GM18520 (cell line): ENCODE results near the gene MGP.
A peak's percentile ranks its signal among the peaks of the same experiment; 100 is the strongest.

ENCODE experiments used
- ATAC-seq: cut with Tn5 transposase; IDR thresholded peaks from one replicate; pipeline ENCODE4 v1.9.1; 2021; ENCODE audit not compliant: unreplicated experiment

The MGP gene

DNA sequence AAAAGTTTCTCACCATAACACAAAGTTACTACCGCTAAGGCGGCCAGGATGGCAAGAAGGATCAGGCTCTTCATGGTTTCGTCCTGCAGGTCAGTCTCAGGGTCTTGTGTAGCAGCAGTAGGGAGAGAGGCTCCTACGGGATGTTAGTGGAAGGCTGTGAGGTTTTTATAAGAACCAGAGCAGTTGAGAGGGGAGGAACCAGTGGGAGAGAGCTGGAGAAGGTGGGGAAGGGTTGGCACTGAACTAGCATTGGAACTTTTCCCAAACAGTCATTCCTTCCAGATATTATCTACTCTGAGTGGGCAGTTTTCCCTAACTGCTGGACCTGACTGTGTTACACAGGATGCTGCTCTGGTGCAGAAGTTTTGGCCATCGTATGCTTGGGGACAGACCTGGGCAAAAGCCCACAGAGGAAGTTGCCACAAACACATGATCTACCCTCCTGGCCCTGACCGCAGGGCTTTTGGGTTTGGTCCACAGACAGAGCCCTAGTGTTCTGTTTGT lies at the start of gene MGP:
Gene MGP, minus strand, starts transcription at position 137 of the 504 bp plus-strand sequence. Its CDS starts 63 bp downstream, at position 74.
- ATAC-seq, result no peak

GRCh38 chr12:14935031-14935430 lies 49.4 kb upstream of the MGP start:
- no peak for ATAC-seq

- ATAC-seq, result no peak
Measured at GRCh38 chr12:14934511-14934910, 48.9 kb upstream of the MGP start.

- no peak for ATAC-seq
Measured at GRCh38 chr12:14931791-14932560, 46.3 kb upstream of the MGP start.

DNA sequence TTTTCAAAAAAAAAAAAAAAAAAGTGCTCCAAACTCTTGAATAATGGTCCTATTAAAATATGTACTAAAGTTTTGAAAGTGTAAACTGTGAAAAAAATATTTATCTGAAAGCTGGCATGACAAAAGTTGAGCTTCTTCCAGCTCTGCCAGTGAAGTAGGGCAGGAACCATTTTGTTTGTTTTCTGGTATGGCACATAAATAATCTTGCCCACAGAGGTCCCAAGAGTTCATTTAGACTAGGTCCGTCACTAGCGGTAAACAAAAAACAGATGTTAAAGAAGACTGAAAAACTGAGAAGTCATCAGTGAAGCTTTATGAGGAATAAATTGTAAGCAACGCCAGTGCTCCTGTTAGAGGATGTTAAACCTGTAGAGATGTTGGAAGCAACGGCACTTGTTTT lies 45.7 kb upstream of the MGP start:
- no peak for ATAC-seq

DNA sequence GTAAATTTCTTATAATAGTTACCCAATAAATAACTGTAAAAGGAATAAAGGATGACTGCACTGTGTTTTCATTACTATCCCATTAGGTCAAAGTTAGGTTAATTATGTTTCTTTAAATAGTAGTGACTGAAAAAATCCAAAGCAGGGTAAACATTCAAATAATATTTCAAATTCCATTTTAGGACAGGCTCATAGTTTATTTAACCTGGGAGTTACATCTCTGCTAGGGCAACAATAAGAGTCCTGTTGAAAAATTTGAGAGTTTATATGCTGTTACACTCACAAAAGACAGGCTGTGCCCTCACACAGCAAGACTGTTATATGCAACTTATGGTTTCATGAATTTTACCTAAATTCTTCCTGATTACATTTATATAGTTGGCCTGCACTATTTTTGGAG lies 44.6 kb upstream of the MGP start:
- no peak for ATAC-seq

DNA sequence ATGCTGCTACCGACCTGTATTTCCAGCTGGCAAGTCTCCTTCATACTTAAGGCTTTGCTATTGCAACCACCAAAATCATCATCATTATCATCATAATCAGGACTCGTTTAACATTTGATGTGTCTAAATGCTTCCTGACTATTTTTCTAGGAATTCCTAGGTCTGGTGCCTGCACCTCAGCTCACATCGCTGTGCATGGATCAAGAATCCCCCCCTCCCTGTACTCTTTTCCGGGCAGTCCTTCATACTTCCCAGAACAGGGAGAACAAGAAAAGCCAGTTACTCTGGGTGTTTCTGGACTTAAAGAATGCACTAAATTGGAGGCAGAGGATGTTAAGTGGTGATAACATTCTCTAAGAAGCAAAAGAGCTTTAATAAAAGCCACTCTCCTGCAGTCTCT lies 43.3 kb upstream of the MGP start:
- ATAC-seq, result no peak

GRCh38 chr12:14927267-14927666 lies 41.6 kb upstream of the MGP start:
- ATAC-seq, result no peak

GRCh38 chr12:14924541-14924940 lies 38.9 kb upstream of the MGP start:
- no peak for ATAC-seq

DNA sequence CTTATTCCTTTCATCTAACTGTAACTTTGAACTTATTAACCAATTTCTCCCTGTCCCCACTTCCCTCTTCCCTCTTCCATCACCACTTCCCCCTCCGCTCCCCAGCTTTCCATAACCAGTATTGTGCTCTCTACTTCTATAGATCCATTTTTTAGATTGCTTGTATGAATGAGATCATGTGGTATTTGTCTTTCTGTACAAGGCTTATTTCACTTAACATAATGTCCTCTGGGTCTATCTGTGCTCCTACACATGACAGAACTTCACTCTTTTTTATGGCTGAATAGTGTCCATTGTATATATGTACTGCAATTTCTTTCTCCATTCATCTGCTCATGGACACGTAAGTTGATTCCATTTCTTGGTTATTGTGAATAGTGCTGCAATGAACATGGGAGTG lies 38.3 kb upstream of the MGP start:
- ATAC-seq, result no peak

- peak; percentile 29 for ATAC-seq
Measured at GRCh38 chr12:14921218-14921617, 35.6 kb upstream of the MGP start.

DNA sequence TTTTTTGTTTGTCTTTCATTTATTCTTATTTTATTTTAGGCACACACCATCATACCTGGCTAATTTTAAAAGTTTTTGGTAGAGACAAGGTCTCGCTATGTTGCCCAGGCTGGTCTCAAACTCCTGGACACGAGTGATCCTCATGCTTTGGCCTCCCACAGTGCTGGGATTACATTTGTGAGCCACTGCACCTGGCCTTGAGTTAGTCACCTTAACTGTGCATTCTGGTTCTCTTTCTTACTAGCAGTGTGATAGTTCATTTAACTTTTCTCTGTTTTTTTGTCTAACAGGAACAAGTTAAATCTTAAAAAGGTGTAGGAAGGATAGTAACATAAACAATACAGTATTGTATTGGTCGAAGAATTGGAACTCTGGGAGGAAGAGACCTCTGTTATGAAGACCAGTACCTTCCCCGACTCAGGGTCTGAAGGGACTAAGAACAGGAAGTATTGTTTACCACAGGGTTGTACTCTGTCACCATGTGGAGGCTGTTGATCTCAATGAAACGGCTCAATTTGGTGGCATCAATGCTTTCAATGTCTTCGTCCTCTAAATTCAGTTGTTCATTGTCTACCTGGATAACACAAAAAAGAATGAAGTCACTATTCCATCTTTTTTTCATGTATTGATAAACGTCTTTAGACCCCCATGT lies 34.9 kb upstream of the MGP start:
- ATAC-seq, result peak; percentile 77

DNA sequence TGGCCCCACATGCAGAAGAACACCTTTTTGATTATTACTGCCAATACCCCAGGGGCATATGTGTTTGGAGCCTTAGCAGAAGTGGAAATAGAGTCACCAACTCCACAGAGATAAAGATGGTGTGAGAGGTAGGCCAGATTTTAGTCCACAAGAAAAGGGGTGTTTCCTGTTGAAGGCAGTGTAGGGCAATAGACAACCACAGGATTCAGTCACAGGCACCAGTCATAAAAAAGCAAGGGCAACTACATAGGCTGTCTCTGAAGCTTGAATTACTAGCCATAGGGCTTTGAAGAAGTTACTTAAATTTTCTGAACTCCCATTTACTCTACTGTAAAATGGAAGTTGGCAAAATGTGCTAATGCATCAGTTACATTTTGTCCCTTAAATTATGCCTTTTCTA lies 33.8 kb upstream of the MGP start:
- ATAC-seq, result no peak

DNA sequence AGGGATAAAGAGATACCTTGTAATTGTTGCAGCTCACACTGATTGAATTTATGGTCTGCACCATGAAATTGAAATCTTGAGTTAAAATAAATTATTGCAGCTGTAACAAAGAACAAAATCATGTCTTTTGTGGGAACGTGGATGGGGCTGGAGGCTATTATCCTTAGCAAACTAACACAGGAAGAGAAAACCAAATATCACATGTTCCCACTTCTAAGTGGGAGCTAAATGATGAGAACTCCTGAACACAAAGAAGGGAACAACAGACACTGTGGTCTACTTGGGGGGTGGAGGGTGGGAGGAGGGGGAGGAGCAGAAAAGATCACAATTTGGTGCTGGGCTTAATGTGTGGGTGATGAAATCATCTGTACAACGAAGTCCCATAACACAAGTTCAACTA lies 30.1 kb upstream of the MGP start:
- no peak for ATAC-seq

DNA sequence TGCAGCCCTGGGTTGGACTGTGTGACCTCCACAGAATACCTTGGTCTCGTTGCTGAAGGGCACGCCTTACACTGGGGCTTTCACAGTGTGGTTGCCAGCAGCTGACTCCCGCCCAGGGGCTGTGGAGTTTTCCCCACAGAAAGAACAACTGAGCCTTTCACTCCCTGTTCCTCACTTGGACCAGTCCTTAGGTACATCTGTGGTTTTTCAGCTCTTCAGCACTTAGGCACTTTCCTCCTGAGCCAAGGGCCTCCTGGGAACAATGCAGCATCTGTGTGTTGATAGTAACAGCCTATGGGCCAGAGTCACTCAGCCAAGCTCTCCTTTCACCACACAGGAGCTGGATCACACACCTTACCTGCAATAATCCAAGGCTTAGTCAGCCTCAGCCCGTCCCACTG lies 27.7 kb upstream of the MGP start:
- no peak for ATAC-seq

DNA sequence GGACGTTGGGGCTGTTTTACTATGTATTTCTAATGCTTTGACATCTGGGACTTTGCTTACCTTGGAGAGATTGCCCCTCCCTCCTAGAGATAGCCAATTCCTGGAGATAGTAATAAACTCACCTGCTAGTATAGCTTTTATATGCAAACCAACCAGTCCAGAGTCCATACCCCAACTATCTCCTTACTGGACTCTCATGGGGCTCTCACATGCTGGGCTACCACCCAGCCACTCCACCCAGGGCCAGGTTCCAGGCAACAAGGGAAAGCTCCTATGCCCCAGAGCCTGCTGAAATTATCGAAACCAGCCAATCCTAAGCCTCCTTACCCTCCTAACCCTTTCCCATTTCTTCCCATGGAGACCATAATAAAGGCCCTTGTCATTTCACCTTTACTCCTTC lies 25.5 kb upstream of the MGP start:
- no peak for ATAC-seq

- no peak for ATAC-seq
Measured at GRCh38 chr12:14910090-14910915, 24.6 kb upstream of the MGP start.

- no peak for ATAC-seq
Measured at GRCh38 chr12:14907953-14908352, 22.3 kb upstream of the MGP start.

GRCh38 chr12:14906114-14906513 lies 20.5 kb upstream of the MGP start:
- ATAC-seq, result no peak

GRCh38 chr12:14905269-14906004 lies 19.8 kb upstream of the MGP start:
- ATAC-seq, result no peak

GRCh38 chr12:14904854-14905253 lies 19.2 kb upstream of the MGP start:
- ATAC-seq, result no peak
